Adipose tissue (tissue), 3 donors: ENCODE measurements around the gene PVR. TPM values are rescaled to one million over a fixed set of nuclear protein-coding genes. Genes with fewer than 3 reads are reported as not detected.

Source experiments
- H3K27ac ChIP-seq: one replicate; pipeline ENCODE4 v1.5.1; 2013; ENCODE audit warnings: low read depth, low read length
- WGBS, 3 donors: extraction: QIAGEN DNeasy Blood & Tissue Kit; methylation state at CpG; one replicate each; pipeline ENCODE4 v1.1.7; 2013; 5-methylcytosine and 5-hydroxymethylcytosine counted together
- polyA plus RNA-seq, 3 donors: library from polyadenylated mRNA; stranded (reverse); fragments of 200-250 nt; gene quantifications; one replicate each; pipeline ENCODE4 v1.2.3, GENCODE V29; 2013
- donor health status: healthy with polysubstance abuse.
- donor health status: Bipolar disorder and iron deficiency.
- donor health status: healthy.

PVR gene
- polyA plus RNA-seq, 3 donors = 10.5 to 27.1 (median 12.7) TPM

- WGBS, 3 donors = 57 to 83% (median 72%) methylated on average over 11 of the region's 11 CpGs
- no peak overlapping the region for H3K27ac ChIP-seq
Observed at GRCh38 chr19:44636439-44637389, 7.0 kb upstream of the PVR start.

GRCh38 chr19:44637390-44637764, 6.3 kb upstream of the PVR start:
- H3K27ac ChIP-seq = no peak overlapping the region
- WGBS, 3 donors = 87 to 97% (median 91%) methylated on average over 5 of the region's 5 CpGs

- no peak overlapping the region for H3K27ac ChIP-seq
- WGBS, 3 donors = 60 to 70% (median 62%) methylated on average over 3 of the region's 3 CpGs
Observed at GRCh38 chr19:44640518-44640917, 3.2 kb upstream of the PVR start.

GRCh38 chr19:44641501-44642265, 2.0 kb upstream of the PVR start:
- no peak overlapping the region for H3K27ac ChIP-seq
- 92 to 93% (median 93%) methylated on average over 9 of the region's 9 CpGs for WGBS, 3 donors

GRCh38 chr19:44642377-44642776, 1.3 kb upstream of the PVR start:
- WGBS, 3 donors = 45 to 61% (median 50%) methylated on average over 1 of the region's 1 CpG
- H3K27ac ChIP-seq = no peak overlapping the region

GRCh38 chr19:44644402-44645016, 799 bp downstream of the PVR start:
- 10 to 13% (median 11%) methylated on average over 13 of the region's 13 CpGs for WGBS, 3 donors
- H3K27ac ChIP-seq = peak overlapping the region; percentile 14

GRCh38 chr19:44645407-44646048, 1.8 kb downstream of the PVR start:
- 77 to 95% (median 80%) methylated on average over 8 of the region's 8 CpGs for WGBS, 3 donors
- H3K27ac ChIP-seq = no peak overlapping the region

- H3K27ac ChIP-seq = no peak overlapping the region
- WGBS, 3 donors = 92 to 99% (median 96%) methylated on average over 3 of the region's 3 CpGs
Observed at GRCh38 chr19:44646049-44646416, 2.3 kb downstream of the PVR start.

GRCh38 chr19:44647144-44647543, 3.4 kb downstream of the PVR start:
- 76 to 87% (median 85%) methylated on average over 31 of the region's 31 CpGs for WGBS, 3 donors
- H3K27ac ChIP-seq = no peak overlapping the region

GRCh38 chr19:44648631-44649251, 5.0 kb downstream of the PVR start:
- WGBS, 3 donors = 72 to 87% (median 86%) methylated on average over 3 of the region's 3 CpGs
- no peak overlapping the region for H3K27ac ChIP-seq

GRCh38 chr19:44649578-44650145, 6.0 kb downstream of the PVR start:
- H3K27ac ChIP-seq = no peak overlapping the region
- WGBS, 3 donors = 87 to 95% (median 93%) methylated on average over 14 to 15 of the region's 15 CpGs

- 79 to 92% (median 92%) methylated on average over 5 of the region's 5 CpGs for WGBS, 3 donors
- H3K27ac ChIP-seq = no peak overlapping the region
Observed at GRCh38 chr19:44653343-44653742, 9.6 kb downstream of the PVR start.

GRCh38 chr19:44653977-44654774, 10.5 kb downstream of the PVR start:
- WGBS, 3 donors = 49 to 55% (median 49%) methylated on average over 16 of the region's 16 CpGs
- no peak overlapping the region for H3K27ac ChIP-seq

- H3K27ac ChIP-seq = no peak overlapping the region
- 34 to 41% (median 41%) methylated on average over 25 of the region's 25 CpGs for WGBS, 3 donors
Observed at GRCh38 chr19:44657211-44657921, 13.7 kb downstream of the PVR start.

GRCh38 chr19:44658069-44658733, 14.5 kb downstream of the PVR start:
- WGBS, 3 donors = 95 to 100% (median 97%) methylated on average over 3 of the region's 3 CpGs
- no peak overlapping the region for H3K27ac ChIP-seq

GRCh38 chr19:44660081-44660480, 16.4 kb downstream of the PVR start:
- WGBS, 3 donors = 91 to 93% (median 92%) methylated on average over 4 of the region's 4 CpGs
- no peak overlapping the region for H3K27ac ChIP-seq
